ENCODE data around the gene TREML4. TPM values are rescaled to one million over a fixed set of nuclear protein-coding genes. Genes with fewer than 3 reads are reported as not detected.

The TREML4 gene
- total and polyA plus RNA-seq, 2 donors, result 0.25 TPM; not detected in 1

DNA sequence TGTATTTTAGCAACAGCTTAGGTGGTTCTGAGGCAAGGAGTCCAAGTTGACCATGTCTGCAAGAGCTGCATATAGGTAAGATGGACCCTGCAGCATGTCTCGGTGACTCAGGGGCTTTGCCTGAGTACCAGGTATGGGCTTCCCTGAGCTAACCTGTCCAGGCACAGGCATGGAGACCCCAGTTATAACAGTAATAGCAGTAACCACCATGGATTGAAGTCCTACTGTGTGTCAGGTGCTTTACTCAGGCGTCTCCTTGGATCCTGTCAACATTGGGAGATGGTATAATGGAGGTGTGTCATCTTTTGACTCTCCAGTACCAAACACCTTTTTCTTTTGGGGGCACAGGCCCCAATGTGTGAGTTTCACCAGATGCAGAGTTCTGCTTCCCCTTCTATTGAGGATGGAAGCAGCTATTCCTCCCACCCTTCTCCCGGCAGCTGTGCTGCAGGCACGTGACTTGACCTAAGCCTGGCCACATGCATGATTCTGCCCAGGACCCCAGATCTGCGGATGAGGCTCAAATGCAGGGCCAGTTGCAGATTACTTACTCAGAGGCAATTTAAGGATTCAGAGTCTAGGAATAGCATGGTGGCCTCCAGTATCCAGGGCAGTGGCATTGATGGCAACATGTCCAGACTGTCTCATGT, 44.6 kb downstream of the TREML4 start:
- Histone ChIP-seq H3K4me1 (ENCODE audit: control insufficient read depth in 2 of 2, insufficient read depth in 2 of 2, low read length in 2 of 2) (peaks cover 0 to 4% of the 10 kb centered on the region in 2 donors), H3K4me3 (ENCODE audit: low read length in 2 of 2) (no peak overlapping the region), H3K27me3 (ENCODE audit: control insufficient read depth in 2 of 2, insufficient read depth in 1 of 2, low read length in 1 of 2) (no peaks in the 10 kb centered on the region), H3K9me3 (ENCODE audit: control insufficient read depth in 2 of 2, insufficient read depth in 1 of 2, low read length in 1 of 2) (peaks cover 0 to 1% of the 10 kb centered on the region in 2 donors), H3K36me3 (ENCODE audit: control insufficient read depth in 2 of 2, insufficient read depth in 2 of 2, low read length in 1 of 2) (no peaks in the 10 kb centered on the region), H3K27ac (ENCODE audit: low read depth in 1 of 2, low read length in 1 of 2) (no peak overlapping the region)
- no peak for DNase-seq (ENCODE audit: low read depth in 6 of 9, low spot score in 9 of 9)
- 97% methylated on average over 5 of the region's 5 CpGs for WGBS

DNA sequence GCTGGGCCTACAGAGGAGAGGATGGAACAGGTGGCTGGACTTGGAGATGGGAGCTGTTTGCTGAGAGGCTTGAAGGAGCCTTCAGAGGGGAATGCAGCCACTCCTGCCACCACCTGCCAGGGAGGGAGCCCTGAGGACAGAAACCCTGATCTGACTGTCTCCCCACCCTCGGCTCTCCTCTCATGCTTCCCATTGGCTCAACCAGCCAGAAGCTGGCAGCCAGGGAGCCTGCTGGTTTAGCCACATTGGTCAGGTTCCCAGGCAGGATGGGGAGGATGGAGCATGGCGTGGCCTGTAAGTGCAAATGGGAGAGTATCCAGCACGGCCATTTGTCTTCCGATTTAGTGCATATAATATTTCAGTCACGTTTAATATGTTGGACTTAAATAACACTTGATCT, 45.6 kb downstream of the TREML4 start:
- DNase-seq (ENCODE audit: low read depth in 6 of 9, low spot score in 9 of 9), result no peak
- H3K27me3 ChIP-seq (ENCODE audit: control insufficient read depth in 2 of 2, insufficient read depth in 1 of 2, low read length in 1 of 2), result no peaks in the 10 kb centered on the region
- H3K4me1 ChIP-seq (ENCODE audit: control insufficient read depth in 2 of 2, insufficient read depth in 2 of 2, low read length in 2 of 2), result peaks cover 0 to 6% of the 10 kb centered on the region in 2 donors
- H3K36me3 ChIP-seq (ENCODE audit: control insufficient read depth in 2 of 2, insufficient read depth in 2 of 2, low read length in 1 of 2), result no peaks in the 10 kb centered on the region
- peaks cover 1 to 4% of the 10 kb centered on the region in 2 donors for H3K9me3 ChIP-seq (ENCODE audit: control insufficient read depth in 2 of 2, insufficient read depth in 1 of 2, low read length in 1 of 2)
- WGBS, result 96% methylated on average over 5 of the region's 5 CpGs
- no peak overlapping the region for H3K4me3 ChIP-seq (ENCODE audit: low read length in 2 of 2)
- no peak overlapping the region for H3K27ac ChIP-seq (ENCODE audit: low read depth in 1 of 2, low read length in 1 of 2)

GRCh38 chr6:41274256-41274655, 46.1 kb downstream of the TREML4 start:
- Histone ChIP-seq H3K27ac (ENCODE audit: low read depth in 1 of 2, low read length in 1 of 2) (no peak overlapping the region), H3K36me3 (ENCODE audit: control insufficient read depth in 2 of 2, insufficient read depth in 2 of 2, low read length in 1 of 2) (no peaks in the 10 kb centered on the region), H3K4me3 (ENCODE audit: low read length in 2 of 2) (no peak overlapping the region), H3K4me1 (ENCODE audit: control insufficient read depth in 2 of 2, insufficient read depth in 2 of 2, low read length in 2 of 2) (peaks cover 0 to 11% of the 10 kb centered on the region in 2 donors), H3K27me3 (ENCODE audit: control insufficient read depth in 2 of 2, insufficient read depth in 1 of 2, low read length in 1 of 2) (no peaks in the 10 kb centered on the region), H3K9me3 (ENCODE audit: control insufficient read depth in 2 of 2, insufficient read depth in 1 of 2, low read length in 1 of 2) (peaks cover 1 to 4% of the 10 kb centered on the region in 2 donors)
- WGBS, result 97% methylated on average over 2 of the region's 2 CpGs
- DNase-seq (ENCODE audit: low read depth in 6 of 9, low spot score in 9 of 9), result no peak

DNA sequence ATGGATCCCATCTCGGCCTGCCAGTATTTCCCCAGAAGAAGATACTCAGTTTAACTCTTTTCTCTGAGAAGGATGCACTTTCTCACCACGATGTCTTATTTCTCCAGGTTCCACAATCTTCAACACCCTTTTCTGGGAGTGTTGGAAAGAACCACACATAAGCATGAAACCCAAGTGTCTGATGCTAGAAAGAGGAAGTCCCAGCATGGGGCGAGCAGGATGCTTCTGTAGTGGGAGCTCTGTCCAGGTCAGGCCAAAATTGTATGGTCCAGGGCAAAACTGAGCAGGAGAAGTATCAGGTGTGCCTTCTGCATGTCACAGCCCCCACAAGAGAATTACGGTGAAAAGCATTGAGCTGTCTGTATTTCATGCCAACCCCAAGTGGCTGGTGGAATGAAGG, 47.3 kb downstream of the TREML4 start:
- 84% methylated on average over 4 of the region's 4 CpGs for WGBS
- peaks cover 1 to 4% of the 10 kb centered on the region in 2 donors for H3K9me3 ChIP-seq (ENCODE audit: control insufficient read depth in 2 of 2, insufficient read depth in 1 of 2, low read length in 1 of 2)
- no peaks in the 10 kb centered on the region for H3K27me3 ChIP-seq (ENCODE audit: control insufficient read depth in 2 of 2, insufficient read depth in 1 of 2, low read length in 1 of 2)
- H3K27ac ChIP-seq (ENCODE audit: low read depth in 1 of 2, low read length in 1 of 2), result no peak overlapping the region
- no peak overlapping the region for H3K4me3 ChIP-seq (ENCODE audit: low read length in 2 of 2)
- H3K36me3 ChIP-seq (ENCODE audit: control insufficient read depth in 2 of 2, insufficient read depth in 2 of 2, low read length in 1 of 2), result no peaks in the 10 kb centered on the region
- no peak for DNase-seq (ENCODE audit: low read depth in 6 of 9, low spot score in 9 of 9)
- peaks cover 0 to 12% of the 10 kb centered on the region in 2 donors for H3K4me1 ChIP-seq (ENCODE audit: control insufficient read depth in 2 of 2, insufficient read depth in 2 of 2, low read length in 2 of 2)

DNA sequence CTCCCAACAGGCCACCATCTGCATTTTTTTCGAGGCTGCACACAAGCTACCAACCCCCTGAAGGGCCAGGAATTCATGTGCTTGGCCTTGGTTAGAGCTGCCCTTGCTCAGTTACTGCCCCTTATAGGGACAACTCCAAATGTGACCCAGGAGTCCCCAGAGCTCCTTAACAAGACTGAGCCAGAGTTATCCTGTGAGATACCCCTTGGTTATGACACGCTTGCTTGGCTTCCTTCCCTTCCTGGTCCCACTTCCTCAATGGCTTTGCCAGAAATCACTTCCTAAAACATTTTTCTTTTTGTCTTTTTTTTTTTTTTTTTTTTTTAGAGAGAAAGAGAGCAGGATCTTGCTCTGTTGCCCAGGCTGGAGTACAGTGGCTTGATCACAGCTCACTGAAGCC, 49.5 kb downstream of the TREML4 start:
- H3K9me3 ChIP-seq (ENCODE audit: control insufficient read depth in 2 of 2, insufficient read depth in 1 of 2, low read length in 1 of 2), result peaks cover 1 to 4% of the 10 kb centered on the region in 2 donors
- no peaks in the 10 kb centered on the region for H3K27me3 ChIP-seq (ENCODE audit: control insufficient read depth in 2 of 2, insufficient read depth in 1 of 2, low read length in 1 of 2)
- peaks cover 0 to 7% of the 10 kb centered on the region in 2 donors for H3K4me1 ChIP-seq (ENCODE audit: control insufficient read depth in 2 of 2, insufficient read depth in 2 of 2, low read length in 2 of 2)
- no peaks in the 10 kb centered on the region for H3K36me3 ChIP-seq (ENCODE audit: control insufficient read depth in 2 of 2, insufficient read depth in 2 of 2, low read length in 1 of 2)
- DNase-seq (ENCODE audit: low read depth in 6 of 9, low spot score in 9 of 9), result no peak
- H3K4me3 ChIP-seq (ENCODE audit: low read length in 2 of 2), result no peak overlapping the region
- H3K27ac ChIP-seq (ENCODE audit: low read depth in 1 of 2, low read length in 1 of 2), result no peak overlapping the region
- WGBS, result 93% methylated on average over 2 of the region's 2 CpGs

DNA sequence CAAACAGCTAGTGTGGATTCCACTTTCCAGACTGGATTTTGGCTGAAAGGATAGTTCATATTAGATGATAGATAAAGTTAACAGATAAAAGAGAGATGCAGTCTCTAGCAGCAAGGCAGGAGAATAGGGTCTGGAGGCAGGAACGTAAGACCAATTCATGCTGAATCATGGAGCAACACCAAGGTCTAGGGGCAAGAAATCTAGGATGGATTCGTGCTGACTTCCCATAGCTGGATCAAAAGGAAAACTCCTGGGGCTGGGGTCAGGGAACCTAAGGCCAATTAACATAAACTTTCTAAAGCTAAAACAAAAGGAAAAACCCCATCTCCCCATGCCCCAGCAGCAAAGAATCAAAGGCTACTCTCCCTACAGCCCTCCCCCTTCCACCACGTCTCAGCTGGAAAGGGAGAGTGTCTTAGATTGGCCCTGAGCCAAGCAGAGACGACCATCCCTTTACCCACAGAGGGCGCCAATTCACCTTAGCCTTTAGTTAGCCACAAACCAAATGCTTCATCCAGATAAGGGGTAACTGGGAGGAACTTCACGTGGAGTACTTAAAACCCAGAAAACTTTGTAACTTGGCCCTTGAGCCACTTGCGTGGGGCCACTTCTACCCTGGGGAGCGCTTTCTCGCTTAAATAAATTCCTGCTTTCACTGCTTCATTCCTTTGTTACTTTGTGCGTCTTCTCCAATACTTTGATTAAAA, 50.7 kb downstream of the TREML4 start:
- Histone ChIP-seq H3K27me3 (ENCODE audit: control insufficient read depth in 2 of 2, insufficient read depth in 1 of 2, low read length in 1 of 2) (no peaks in the 10 kb centered on the region), H3K4me3 (ENCODE audit: low read length in 2 of 2) (no peak overlapping the region), H3K4me1 (ENCODE audit: control insufficient read depth in 2 of 2, insufficient read depth in 2 of 2, low read length in 2 of 2) (peaks cover 0 to 7% of the 10 kb centered on the region in 2 donors), H3K36me3 (ENCODE audit: control insufficient read depth in 2 of 2, insufficient read depth in 2 of 2, low read length in 1 of 2) (no peaks in the 10 kb centered on the region), H3K9me3 (ENCODE audit: control insufficient read depth in 2 of 2, insufficient read depth in 1 of 2, low read length in 1 of 2) (peaks cover 1 to 4% of the 10 kb centered on the region in 2 donors), H3K27ac (ENCODE audit: low read depth in 1 of 2, low read length in 1 of 2) (no peak overlapping the region)
- WGBS, result 27% methylated on average over 10 of the region's 10 CpGs
- peak; percentile 43 to 87 (median 62) for DNase-seq (ENCODE audit: low read depth in 6 of 9, low spot score in 9 of 9)

DNA sequence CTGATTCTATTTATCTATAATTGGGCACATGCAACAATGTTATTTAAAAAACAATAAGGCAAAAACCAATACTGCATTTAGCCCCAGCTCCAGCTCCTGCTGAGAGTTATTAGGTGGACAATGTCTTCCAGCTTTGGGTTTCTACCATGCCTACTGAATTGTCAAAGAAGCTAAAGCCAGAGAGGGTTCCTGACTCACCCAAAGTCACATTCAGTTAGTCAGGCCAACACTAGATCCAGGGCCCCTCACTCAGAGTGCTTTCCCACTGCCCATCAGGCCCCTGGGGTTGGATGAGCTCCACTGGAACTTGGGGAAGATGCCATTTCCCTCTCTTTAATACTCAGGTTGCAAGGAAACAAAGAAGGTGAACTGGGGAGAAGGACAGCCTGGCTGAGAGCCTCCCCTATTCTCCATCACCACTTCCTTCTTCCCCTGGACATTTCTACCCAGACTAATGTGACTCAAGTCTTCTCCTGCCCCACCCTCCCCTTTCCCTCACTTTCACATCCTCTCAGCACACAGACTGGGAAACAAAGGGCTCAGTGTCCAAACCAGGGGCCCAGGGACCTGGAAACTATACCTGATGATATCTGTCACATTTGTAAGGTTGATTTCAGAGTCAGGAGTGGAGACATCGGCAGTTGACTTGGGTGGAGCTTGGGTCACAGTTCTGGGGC, 52.4 kb downstream of the TREML4 start:
- Histone ChIP-seq H3K4me1 (ENCODE audit: control insufficient read depth in 2 of 2, insufficient read depth in 2 of 2, low read length in 2 of 2) (peaks cover 0 to 7% of the 10 kb centered on the region in 2 donors), H3K27me3 (ENCODE audit: control insufficient read depth in 2 of 2, insufficient read depth in 1 of 2, low read length in 1 of 2) (no peaks in the 10 kb centered on the region), H3K4me3 (ENCODE audit: low read length in 2 of 2) (no peak overlapping the region), H3K27ac (ENCODE audit: low read depth in 1 of 2, low read length in 1 of 2) (no peak overlapping the region), H3K9me3 (ENCODE audit: control insufficient read depth in 2 of 2, insufficient read depth in 1 of 2, low read length in 1 of 2) (peaks cover 1 to 4% of the 10 kb centered on the region in 2 donors), H3K36me3 (ENCODE audit: control insufficient read depth in 2 of 2, insufficient read depth in 2 of 2, low read length in 1 of 2) (no peaks in the 10 kb centered on the region)
- WGBS, result 95% methylated on average over 1 of the region's 1 CpG
- no peak for DNase-seq (ENCODE audit: low read depth in 6 of 9, low spot score in 9 of 9)

- 97% methylated on average over 3 of the region's 3 CpGs for WGBS
- Histone ChIP-seq H3K27ac (ENCODE audit: low read depth in 1 of 2, low read length in 1 of 2) (no peak overlapping the region), H3K36me3 (ENCODE audit: control insufficient read depth in 2 of 2, insufficient read depth in 2 of 2, low read length in 1 of 2) (no peaks in the 10 kb centered on the region), H3K27me3 (ENCODE audit: control insufficient read depth in 2 of 2, insufficient read depth in 1 of 2, low read length in 1 of 2) (no peaks in the 10 kb centered on the region), H3K9me3 (ENCODE audit: control insufficient read depth in 2 of 2, insufficient read depth in 1 of 2, low read length in 1 of 2) (no peaks in the 10 kb centered on the region), H3K4me3 (ENCODE audit: low read length in 2 of 2) (no peak overlapping the region), H3K4me1 (ENCODE audit: control insufficient read depth in 2 of 2, insufficient read depth in 2 of 2, low read length in 2 of 2) (peaks cover 0 to 7% of the 10 kb centered on the region in 2 donors)
- no peak for DNase-seq (ENCODE audit: low read depth in 6 of 9, low spot score in 9 of 9)
Observed at GRCh38 chr6:41283600-41283999, 55.5 kb downstream of the TREML4 start.

GRCh38 chr6:41284726-41285125, 56.6 kb downstream of the TREML4 start:
- H3K4me1 ChIP-seq (ENCODE audit: control insufficient read depth in 2 of 2, insufficient read depth in 2 of 2, low read length in 2 of 2), result no peaks in the 10 kb centered on the region
- H3K4me3 ChIP-seq (ENCODE audit: low read length in 2 of 2), result no peak overlapping the region
- H3K27ac ChIP-seq (ENCODE audit: low read depth in 1 of 2, low read length in 1 of 2), result no peak overlapping the region
- no peaks in the 10 kb centered on the region for H3K9me3 ChIP-seq (ENCODE audit: control insufficient read depth in 2 of 2, insufficient read depth in 1 of 2, low read length in 1 of 2)
- H3K36me3 ChIP-seq (ENCODE audit: control insufficient read depth in 2 of 2, insufficient read depth in 2 of 2, low read length in 1 of 2), result no peaks in the 10 kb centered on the region
- no peaks in the 10 kb centered on the region for H3K27me3 ChIP-seq (ENCODE audit: control insufficient read depth in 2 of 2, insufficient read depth in 1 of 2, low read length in 1 of 2)
- 94% methylated on average over 1 of the region's 1 CpG for WGBS
- DNase-seq (ENCODE audit: low read depth in 6 of 9, low spot score in 9 of 9), result no peak
